GM19328 (cell line): ENCODE data around the gene CCDC107.

ENCODE experiments used
- ATAC-seq: cut with Tn5 transposase; IDR thresholded peaks from one replicate; pipeline ENCODE4 v1.9.1; 2021; ENCODE audit warnings: mild to moderate bottlenecking, moderate library complexity; ENCODE audit not compliant: unreplicated experiment

The CCDC107 gene

DNA sequence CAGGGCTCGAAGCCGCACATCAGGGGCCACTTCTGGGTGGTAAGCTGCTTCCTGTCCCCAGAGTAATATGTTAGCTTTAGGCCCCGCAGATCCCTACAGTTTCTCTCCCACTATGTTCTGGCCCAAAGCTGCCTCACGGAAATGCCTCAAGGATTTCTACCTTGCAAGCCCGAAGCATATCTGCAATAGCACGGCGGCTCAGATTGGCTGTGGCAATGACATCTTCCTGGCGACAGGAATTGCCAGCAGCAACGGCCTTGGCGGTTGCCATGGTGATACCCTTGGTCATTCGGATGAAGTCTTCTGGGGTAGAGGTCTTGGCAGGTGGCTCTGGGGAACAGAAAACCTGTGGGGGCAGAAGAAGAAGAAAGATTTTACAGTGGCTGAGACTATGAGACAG, 41.9 kb downstream of the CCDC107 start:
- no peak for ATAC-seq

DNA sequence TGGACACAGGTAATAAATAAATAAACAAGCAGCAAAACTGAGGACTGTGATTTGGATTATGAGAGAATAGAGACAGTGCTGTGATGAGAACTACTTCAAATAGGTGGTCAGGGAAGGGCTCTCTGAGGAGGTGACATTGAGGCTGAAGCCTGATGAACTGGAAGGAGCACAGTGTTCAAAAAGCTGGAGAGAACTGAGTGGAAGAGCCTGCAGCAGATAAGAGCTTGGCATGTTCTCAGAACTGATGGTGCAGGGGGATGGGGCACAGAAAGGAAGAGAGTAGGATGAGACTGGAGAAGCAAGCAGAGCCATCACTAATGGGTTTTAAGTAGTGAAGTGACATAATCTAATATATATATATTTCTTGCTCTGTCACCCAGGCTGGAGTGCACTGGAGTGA, 42.9 kb downstream of the CCDC107 start:
- ATAC-seq = no peak

DNA sequence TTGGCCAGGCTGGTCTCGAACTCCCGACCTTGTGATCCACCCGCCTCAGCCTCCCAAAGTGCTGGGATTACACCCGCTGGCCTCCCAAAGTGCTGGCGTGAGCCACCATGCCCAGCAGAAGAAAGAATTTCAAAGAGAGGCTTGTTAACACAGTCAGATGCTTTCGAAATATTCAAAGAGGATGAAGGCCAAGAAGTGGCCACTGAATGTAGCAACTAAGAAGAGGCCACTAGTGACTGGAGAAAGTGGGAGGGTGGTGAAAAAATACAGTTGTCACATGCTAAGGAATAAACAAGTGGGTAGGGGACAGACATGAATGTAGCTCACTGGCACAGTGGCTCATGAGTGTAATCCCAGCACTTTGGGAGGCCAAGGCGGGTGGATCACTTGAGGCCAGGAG, 44.6 kb downstream of the CCDC107 start:
- ATAC-seq = no peak

DNA sequence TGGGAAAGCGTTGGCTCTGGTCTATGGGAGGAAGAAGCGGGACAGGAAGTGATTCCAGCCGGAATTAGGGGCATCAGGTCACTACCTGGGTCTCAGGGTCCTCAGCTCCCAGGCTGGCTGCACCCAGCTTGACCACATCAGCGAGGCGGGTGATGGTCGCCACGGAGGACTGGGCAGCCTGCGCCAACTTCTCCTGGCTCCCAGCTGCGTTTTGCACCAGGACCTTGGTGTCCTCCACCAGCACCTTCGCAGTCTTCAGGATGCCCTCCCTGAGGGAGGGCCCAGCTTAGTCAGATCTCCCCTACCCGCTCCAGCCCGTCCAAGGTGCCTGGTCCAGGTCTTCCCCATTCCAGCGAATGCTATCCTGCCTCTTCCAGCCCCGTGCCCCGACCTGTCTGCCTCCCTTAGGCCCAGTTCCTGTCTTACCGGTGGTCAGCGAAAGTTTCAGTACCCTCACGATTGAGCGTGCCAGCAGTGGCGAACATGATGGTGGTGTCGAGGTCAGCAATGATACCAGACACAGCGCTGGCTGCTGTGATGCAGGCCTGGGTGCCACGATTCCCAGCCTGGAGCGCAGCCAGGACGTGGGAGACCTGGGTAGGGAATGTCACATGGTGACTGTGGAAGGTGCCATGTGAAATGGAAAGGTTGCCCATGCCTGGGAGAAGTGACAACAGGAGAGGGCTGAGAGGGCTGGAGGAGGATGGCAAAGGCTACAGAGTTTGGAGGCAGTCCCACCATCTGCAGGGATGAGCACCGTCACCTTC, 46.0 kb downstream of the CCDC107 start:
- no peak for ATAC-seq

DNA sequence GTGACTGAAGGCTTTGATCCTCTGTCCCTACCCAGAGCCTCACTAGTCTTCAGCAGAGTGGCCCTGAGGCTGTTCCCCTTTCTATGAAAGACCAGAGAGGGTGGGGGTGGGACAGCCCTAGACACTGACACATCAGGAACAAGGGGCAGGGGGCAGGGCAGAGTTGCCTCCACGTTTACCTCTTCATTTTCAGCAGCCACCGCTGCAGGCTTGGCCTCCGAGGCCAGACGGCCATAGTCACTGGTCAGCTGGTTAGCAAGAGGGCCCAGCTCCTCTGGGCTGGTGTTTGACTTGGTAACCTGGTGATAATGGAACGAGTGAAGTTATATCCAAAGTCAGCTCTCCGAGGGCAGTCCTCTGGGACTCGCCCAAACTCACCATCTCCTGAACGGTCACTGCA, 47.3 kb downstream of the CCDC107 start:
- ATAC-seq = no peak

DNA sequence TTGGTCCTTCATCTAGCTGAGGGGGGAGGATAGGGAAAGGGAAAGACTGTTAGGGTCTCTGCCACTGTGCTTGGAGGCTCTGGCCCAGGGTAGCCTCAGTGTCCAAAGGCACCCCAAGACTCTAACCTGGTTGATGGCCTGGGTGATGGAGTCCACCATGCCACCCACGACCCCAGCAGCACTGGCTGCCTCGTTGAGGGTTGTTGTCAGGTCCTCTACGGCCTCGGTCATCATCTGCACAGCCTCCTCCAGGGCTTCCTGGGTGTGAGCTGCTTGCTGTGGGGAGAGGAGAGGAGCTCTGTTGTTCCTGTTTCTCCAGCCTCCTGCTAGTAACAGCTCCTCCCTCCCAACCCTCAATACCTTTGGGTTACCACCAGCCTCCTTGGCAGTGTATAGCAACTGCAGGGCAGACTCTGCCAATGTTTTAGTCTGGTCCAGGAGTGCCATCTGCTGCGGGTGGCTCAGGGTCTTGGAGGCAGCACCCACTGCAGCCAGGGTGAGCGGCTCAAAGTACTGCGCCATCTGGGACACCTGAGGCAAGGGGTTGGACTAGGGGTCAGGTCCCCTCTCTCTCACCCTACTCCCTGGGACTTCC, 47.8 kb downstream of the CCDC107 start:
- no peak for ATAC-seq

DNA sequence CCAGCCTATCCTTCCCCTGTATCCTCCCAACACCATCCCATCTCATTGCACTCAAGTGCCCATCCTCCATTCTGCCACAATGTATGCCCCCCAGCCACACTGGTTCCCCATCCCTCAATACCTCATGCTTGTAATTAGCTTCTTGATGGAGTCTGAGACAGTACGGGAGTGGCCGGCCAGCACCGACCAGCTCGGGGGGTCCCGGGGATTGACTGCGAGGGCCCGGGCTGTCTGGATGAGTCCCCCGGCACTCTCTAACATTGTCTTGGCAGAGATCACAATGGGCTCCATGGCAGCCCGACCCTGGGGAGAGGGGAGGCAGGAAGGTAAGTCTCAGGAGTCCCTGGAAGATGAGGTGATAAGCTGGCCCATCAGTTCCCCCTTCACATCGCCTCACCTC, 48.9 kb downstream of the CCDC107 start:
- ATAC-seq = no peak

DNA sequence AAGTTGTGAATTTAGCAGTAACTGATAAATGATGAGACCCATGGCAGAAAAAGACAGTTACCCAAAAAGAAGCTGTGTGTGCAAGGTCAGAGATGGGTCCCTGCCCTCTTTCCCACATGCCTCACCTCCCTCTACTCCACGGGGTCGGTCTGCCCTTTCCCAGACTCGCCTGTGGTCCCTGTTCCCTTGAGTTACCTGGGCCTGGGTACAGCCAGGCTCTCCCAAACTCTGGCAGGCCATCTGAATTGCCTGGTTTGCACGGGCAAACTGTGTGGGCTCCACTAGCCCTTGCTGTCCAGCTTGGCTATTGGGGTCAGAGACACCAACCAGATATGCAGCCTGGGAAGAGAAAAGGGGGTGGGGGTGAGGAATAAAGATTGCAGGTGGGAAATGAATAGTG, 50.1 kb downstream of the CCDC107 start:
- ATAC-seq = no peak

DNA sequence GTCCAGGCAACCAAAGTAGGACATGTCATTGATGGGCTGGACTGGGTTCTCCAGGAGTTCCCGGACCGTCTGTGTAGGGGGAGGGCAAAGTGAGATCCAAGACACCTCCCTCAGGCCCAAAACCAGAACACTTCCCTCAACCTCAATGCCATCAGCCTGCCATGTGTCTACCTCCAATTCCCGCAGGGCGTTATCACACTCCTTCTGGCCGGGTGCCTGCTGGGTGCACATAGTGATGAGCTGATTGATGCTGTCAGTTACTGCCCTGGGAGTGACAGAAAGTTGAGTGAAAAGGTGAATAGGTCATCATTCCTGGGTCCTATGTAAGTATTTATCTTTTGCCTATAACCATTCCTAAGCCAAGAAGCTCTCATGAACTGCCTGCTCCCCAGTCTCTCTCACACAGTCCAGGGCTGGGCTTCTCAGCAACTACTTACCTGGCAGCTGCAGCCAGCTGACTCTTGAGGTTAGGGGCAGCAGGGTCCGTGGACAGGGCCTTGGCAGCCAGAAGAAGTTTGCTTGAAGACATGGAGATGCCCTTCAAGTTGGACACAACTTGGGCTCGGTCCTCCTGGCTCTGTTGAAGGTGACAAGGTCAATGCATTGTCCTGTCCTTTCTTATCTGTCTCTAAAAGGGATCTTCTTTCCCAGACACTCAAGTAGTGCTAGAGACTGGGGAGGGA, 52.9 kb downstream of the CCDC107 start:
- ATAC-seq = no peak
